GM12891 (cell line): ENCODE results near the gene BAIAP2.
A peak's percentile ranks its signal among the peaks of the same experiment; 100 is the strongest.
"Not testable (repeated sequence)": the region's sequence is repeated elsewhere in the genome, so short reads cannot be mapped to it uniquely, and the experiment has no call there.

Source experiments
- DNase-seq: peaks from one replicate; pipeline ENCODE4 v3.0.0; 2011; ENCODE audit warnings: low spot score; ENCODE audit not compliant: insufficient read length
- FAIRE-seq: peaks from 2 replicates; lab custom pipeline; 2011; peaks lifted over from hg19 to GRCh38; lab: Jason Lieb, UNC
- PAX5 ChIP-seq: IDR thresholded peaks from 2 replicates; pipeline ENCODE4 v1.6.1; 2011; ENCODE audit warnings: low read length, moderate library complexity, mild to moderate bottlenecking; ENCODE audit not compliant: insufficient read depth, severe bottlenecking
- POLR2A ChIP-seq: IDR thresholded peaks from 2 replicates; pipeline ENCODE4 v1.6.1; 2011; ENCODE audit warnings: low read depth, low read length, control low read depth
- POLR2AphosphoS5 ChIP-seq: IDR thresholded peaks from 2 replicates; pipeline ENCODE4 v1.6.1; 2011; ENCODE audit warnings: low read depth, low read length, control low read depth
- POU2F2 ChIP-seq: IDR thresholded peaks from 2 replicates; pipeline ENCODE4 v1.6.1; 2011; ENCODE audit warnings: low read depth, mild to moderate bottlenecking, control low read depth, low read length, moderate library complexity
- SPI1 ChIP-seq: IDR thresholded peaks from 2 replicates; pipeline ENCODE4 v1.6.1; 2011; ENCODE audit warnings: low read depth, low read length, control low read depth
- TAF1 ChIP-seq: IDR thresholded peaks from 2 replicates; pipeline ENCODE4 v1.6.1; 2011; ENCODE audit warnings: low read depth, low read length, control low read depth

The BAIAP2 gene

GRCh38 chr17:81021531-81022343 lies 13.2 kb upstream of the BAIAP2 start:
- DNase-seq (peak; percentile 2), FAIRE-seq (no peak)
- TF ChIP-seq POU2F2 (no peak), PAX5 (no peak), TAF1 (no peak), POLR2A (no peak), POLR2AphosphoS5 (no peak), SPI1 (no peak)

GRCh38 chr17:81022344-81022676 lies 12.6 kb upstream of the BAIAP2 start:
- no peak for TF ChIP-seq POU2F2
- TF ChIP-seq POLR2A = no peak
- TF ChIP-seq SPI1 = no peak
- TF ChIP-seq PAX5 = no peak
- no peak for TF ChIP-seq TAF1
- TF ChIP-seq POLR2AphosphoS5 = no peak
- DNase-seq (peak; percentile 3), FAIRE-seq (no peak)

GRCh38 chr17:81025065-81025740 lies 9.7 kb upstream of the BAIAP2 start:
- TF ChIP-seq POLR2AphosphoS5 (no peak), PAX5 (no peak), POLR2A (no peak), SPI1 (no peak), POU2F2 (no peak), TAF1 (no peak)

GRCh38 chr17:81025741-81026129 lies 9.2 kb upstream of the BAIAP2 start:
- no peak for FAIRE-seq
- peak; percentile 3 for DNase-seq
- TF ChIP-seq POLR2A (no peak), POLR2AphosphoS5 (no peak), PAX5 (no peak), TAF1 (no peak), POU2F2 (no peak), SPI1 (no peak)

More at GRCh38 chr17:81025065-81025740, 9.7 kb upstream of the BAIAP2 start:
- no peak for FAIRE-seq
- DNase-seq = peak; percentile 7

GRCh38 chr17:81026266-81027036 lies 8.5 kb upstream of the BAIAP2 start:
- no peak for FAIRE-seq
- DNase-seq = peak; percentile 1
- no peak for TF ChIP-seq SPI1
- no peak for TF ChIP-seq POU2F2
- no peak for TF ChIP-seq POLR2A
- TF ChIP-seq POLR2AphosphoS5 = no peak
- no peak for TF ChIP-seq TAF1

- FAIRE-seq = no peak
- DNase-seq = no peak
- TF ChIP-seq PAX5 (no peak), POLR2A (no peak), TAF1 (no peak)
Measured at GRCh38 chr17:81027038-81027437, 7.9 kb upstream of the BAIAP2 start.

GRCh38 chr17:81027591-81028505 lies 7.1 kb upstream of the BAIAP2 start:
- peak; percentile 1 for DNase-seq
- no peak for FAIRE-seq
- TF ChIP-seq POLR2A (no peak), SPI1 (no peak), PAX5 (no peak), TAF1 (no peak), POU2F2 (no peak), POLR2AphosphoS5 (no peak)

- TF ChIP-seq SPI1 (no peak), POLR2AphosphoS5 (no peak), POU2F2 (no peak), PAX5 (no peak), POLR2A (no peak), TAF1 (no peak)
- DNase-seq = peak; percentile 1
- FAIRE-seq = no peak
Measured at GRCh38 chr17:81028506-81028858, 6.5 kb upstream of the BAIAP2 start.

- no peak for FAIRE-seq
- no peak for DNase-seq
- TF ChIP-seq POLR2AphosphoS5 (no peak), POU2F2 (no peak), TAF1 (no peak), PAX5 (no peak), POLR2A (no peak), SPI1 (no peak)
Measured at GRCh38 chr17:81029859-81030258, 5.1 kb upstream of the BAIAP2 start.

- DNase-seq, FAIRE-seq: not testable (repeated sequence)
Measured at GRCh38 chr17:81030312-81030711, 4.6 kb upstream of the BAIAP2 start.
